Neural progenitor cell (in vitro differentiated cells): ENCODE measurements around the gene LRRC7. TPM values are rescaled to one million over a fixed set of nuclear protein-coding genes. Genes with fewer than 3 reads are reported as not detected.

Source experiments
- DNase-seq: peaks from one replicate; pipeline ENCODE4 v3.0.0-alpha.2; 2016; ENCODE audit warnings: low spot score
- H2AFZ ChIP-seq: fragments of 200-600 bp; sonication (generic); replicated peaks from 2 replicates; pipeline ENCODE4 v1.6.1; 2016; ENCODE audit warnings: antibody characterized with exemption
- H3F3A ChIP-seq: fragments of 200-600 bp; sonication (generic); 2 replicates; pipeline ENCODE4 v1.6.1; 2016; ENCODE audit warnings: antibody characterized with exemption, low read depth
- H3K27ac ChIP-seq: fragments of 200-600 bp; sonication (generic); 2 replicates; pipeline ENCODE4 v1.5.1; 2016; ENCODE audit warnings: mild to moderate bottlenecking
- H3K27me3 ChIP-seq: fragments of 200-600 bp; sonication (generic); 2 replicates; pipeline ENCODE4 v1.6.1; 2016; ENCODE audit warnings: mild to moderate bottlenecking, moderate library complexity
- H3K36me3 ChIP-seq: fragments of 200-600 bp; sonication (generic); 2 replicates; pipeline ENCODE4 v1.5.1; 2016
- H3K4me1 ChIP-seq: fragments of 200-600 bp; sonication (generic); 2 replicates; pipeline ENCODE4 v1.6.1; 2016; ENCODE audit warnings: mixed run types
- H3K4me2 ChIP-seq: fragments of 200-600 bp; sonication (generic); 2 replicates; pipeline ENCODE4 v1.6.1; 2016
- H3K4me3 ChIP-seq: fragments of 200-600 bp; sonication (generic); 2 replicates; pipeline ENCODE4 v1.5.1; 2016
- H3K79me2 ChIP-seq: fragments of 200-600 bp; sonication (generic); 2 replicates; pipeline ENCODE4 v1.6.1; 2016; ENCODE audit warnings: low read depth
- H3K9ac ChIP-seq: fragments of 200-600 bp; sonication (generic); 2 replicates; pipeline ENCODE4 v1.6.1; 2016
- H3K9me3 ChIP-seq: fragments of 200-600 bp; sonication (generic); 2 replicates; pipeline ENCODE4 v1.5.1; 2016; ENCODE audit warnings: low read depth
- H4K20me1 ChIP-seq: fragments of 200-600 bp; sonication (generic); 2 replicates; pipeline ENCODE4 v1.6.1; 2016; ENCODE audit warnings: low read depth
- H3K27ac Mint-ChIP-seq: 3 replicates; pipeline ENCODE4 v1.8.0; 2021; ENCODE audit warnings: mixed read lengths
- H3K27me3 Mint-ChIP-seq: 2 replicates; pipeline ENCODE4 v1.8.0; 2022; ENCODE audit warnings: low read depth, mild to moderate bottlenecking, inconsistent platforms, moderate library complexity, mixed read lengths; ENCODE audit not compliant: insufficient read depth
- H3K36me3 Mint-ChIP-seq: 3 replicates; pipeline ENCODE4 v1.8.0; 2021; ENCODE audit warnings: mixed read lengths
- H3K4me1 Mint-ChIP-seq: 3 replicates; pipeline ENCODE4 v1.8.0; 2021; ENCODE audit warnings: mixed read lengths
- H3K4me3 Mint-ChIP-seq: 3 replicates; pipeline ENCODE4 v1.8.0; 2021; ENCODE audit warnings: mild to moderate bottlenecking, moderate library complexity, mixed read lengths
- H3K9me3 Mint-ChIP-seq: 3 replicates; pipeline ENCODE4 v1.8.0; 2020; ENCODE audit warnings: mixed read lengths
- CTCF ChIP-seq: fragments of 200-600 bp; sonication (generic); IDR thresholded peaks from 2 replicates; pipeline ENCODE4 v1.5.1; 2017; ENCODE audit warnings: antibody characterized with exemption, mild to moderate bottlenecking
- EZH2 ChIP-seq: fragments of 200-600 bp; sonication (generic); IDR thresholded peaks from 2 replicates; pipeline ENCODE4 v1.6.1; 2017; ENCODE audit warnings: antibody characterized with exemption, mild to moderate bottlenecking, moderate library complexity
- EZH2phosphoT487 ChIP-seq: fragments of 200-600 bp; sonication (generic); IDR thresholded peaks from 2 replicates; pipeline ENCODE4 v1.6.1; 2017; ENCODE audit warnings: antibody characterized with exemption
- total RNA-seq: library from RNA; depleted of rRNA; stranded (reverse); fragments of >200 nt; gene quantifications from 2 replicates; pipeline ENCODE4 v1.2.3, GENCODE V29; 2015; ENCODE audit warnings: low replicate concordance

The LRRC7 gene
- total RNA-seq, 1 donor from 2014 or later = not detected

DNA sequence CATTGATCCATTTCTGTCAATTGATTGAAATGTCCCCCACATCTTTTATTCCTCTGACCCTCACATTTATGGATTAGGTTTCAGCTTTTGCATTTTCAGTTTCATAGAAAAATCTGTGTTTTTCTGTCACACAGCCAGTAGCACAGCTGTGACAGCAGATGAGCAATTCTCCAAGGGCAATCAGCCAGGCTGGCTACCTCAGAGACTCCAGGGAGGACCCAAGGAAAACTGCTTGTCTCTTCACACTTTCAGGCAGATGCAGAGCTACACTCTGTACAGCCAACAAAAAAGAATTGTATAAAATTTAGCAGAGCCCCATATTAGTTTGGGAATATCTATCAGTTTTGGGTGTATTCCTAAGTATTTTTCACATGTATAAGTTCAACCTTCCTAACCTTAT, 257.2 kb downstream of the LRRC7 start:
- Mint-ChIP-seq H3K4me3 (no peak overlapping the region), H3K9me3 (no peaks in the 10 kb centered on the region), H3K27ac (no peak overlapping the region), H3K27me3 (no peaks in the 10 kb centered on the region), H3K36me3 (no peaks in the 10 kb centered on the region), H3K4me1 (no peaks in the 10 kb centered on the region)
- H2AFZ ChIP-seq = no peak overlapping the region
- no peaks in the 10 kb centered on the region for H3K9me3 ChIP-seq
- no peak overlapping the region for H3K4me3 ChIP-seq
- H3K9ac ChIP-seq = no peak overlapping the region
- no peaks in the 10 kb centered on the region for H3K79me2 ChIP-seq
- TF ChIP-seq EZH2phosphoT487 = no peak
- no peak for TF ChIP-seq CTCF
- TF ChIP-seq EZH2 = no peak
- no peaks in the 10 kb centered on the region for H3K36me3 ChIP-seq
- no peak overlapping the region for H3K4me2 ChIP-seq
- H3K27me3 ChIP-seq = no peaks in the 10 kb centered on the region
- no peaks in the 10 kb centered on the region for H4K20me1 ChIP-seq
- H3K4me1 ChIP-seq = no peaks in the 10 kb centered on the region
- H3F3A ChIP-seq = no peaks in the 10 kb centered on the region
- no peak for DNase-seq
- H3K27ac ChIP-seq = no peak overlapping the region

- Histone ChIP-seq H3K9me3 (no peaks in the 10 kb centered on the region), H3K4me3 (no peak overlapping the region), H3K79me2 (no peaks in the 10 kb centered on the region), H3F3A (no peaks in the 10 kb centered on the region), H3K9ac (no peak overlapping the region), H3K4me2 (no peak overlapping the region), H3K4me1 (no peaks in the 10 kb centered on the region), H3K27ac (no peak overlapping the region), H3K36me3 (no peaks in the 10 kb centered on the region), H3K27me3 (no peaks in the 10 kb centered on the region), H4K20me1 (no peaks in the 10 kb centered on the region), H2AFZ (no peak overlapping the region)
- no peaks in the 10 kb centered on the region for H3K36me3 Mint-ChIP-seq
- no peaks in the 10 kb centered on the region for H3K9me3 Mint-ChIP-seq
- H3K4me1 Mint-ChIP-seq = no peaks in the 10 kb centered on the region
- TF ChIP-seq EZH2 (no peak), EZH2phosphoT487 (no peak)
- H3K27me3 Mint-ChIP-seq = no peaks in the 10 kb centered on the region
- H3K4me3 Mint-ChIP-seq = no peak overlapping the region
- no peak for DNase-seq
- H3K27ac Mint-ChIP-seq = no peak overlapping the region
These were observed 260.0 kb downstream of the LRRC7 start for GRCh38 chr1:69827732-69828131.

DNA sequence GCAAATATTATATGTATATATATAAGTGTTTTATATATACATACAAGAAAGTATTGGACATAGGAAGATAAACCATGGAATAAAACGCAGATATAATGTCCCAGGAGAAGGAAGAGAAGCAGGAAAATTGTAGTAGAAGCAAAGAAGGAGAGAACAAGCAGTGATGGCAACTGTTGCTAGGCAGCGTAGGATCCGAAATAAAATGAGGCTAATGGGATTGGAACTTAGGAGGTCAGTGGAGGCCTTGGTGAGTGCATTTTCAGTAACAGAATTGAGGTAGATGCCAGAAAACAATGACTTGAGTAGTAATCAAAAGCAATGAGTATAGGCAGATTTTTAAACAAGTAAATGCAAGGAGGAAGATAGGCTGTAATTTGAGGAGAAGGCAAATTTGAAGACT, 265.8 kb downstream of the LRRC7 start:
- Histone ChIP-seq H3F3A (no peaks in the 10 kb centered on the region), H3K4me2 (no peak overlapping the region), H3K4me3 (no peak overlapping the region), H3K9me3 (no peaks in the 10 kb centered on the region), H3K4me1 (no peaks in the 10 kb centered on the region), H2AFZ (no peak overlapping the region), H3K36me3 (no peaks in the 10 kb centered on the region), H3K27ac (no peak overlapping the region), H4K20me1 (no peaks in the 10 kb centered on the region), H3K79me2 (no peaks in the 10 kb centered on the region), H3K9ac (no peak overlapping the region), H3K27me3 (no peaks in the 10 kb centered on the region)
- H3K27ac Mint-ChIP-seq = no peak overlapping the region
- no peak overlapping the region for H3K4me3 Mint-ChIP-seq
- H3K4me1 Mint-ChIP-seq = peaks cover 3% of the 10 kb centered on the region
- no peaks in the 10 kb centered on the region for H3K36me3 Mint-ChIP-seq
- TF ChIP-seq EZH2phosphoT487 (no peak), EZH2 (no peak), CTCF (no peak)
- no peaks in the 10 kb centered on the region for H3K27me3 Mint-ChIP-seq
- DNase-seq = no peak
- H3K9me3 Mint-ChIP-seq = no peaks in the 10 kb centered on the region

DNA sequence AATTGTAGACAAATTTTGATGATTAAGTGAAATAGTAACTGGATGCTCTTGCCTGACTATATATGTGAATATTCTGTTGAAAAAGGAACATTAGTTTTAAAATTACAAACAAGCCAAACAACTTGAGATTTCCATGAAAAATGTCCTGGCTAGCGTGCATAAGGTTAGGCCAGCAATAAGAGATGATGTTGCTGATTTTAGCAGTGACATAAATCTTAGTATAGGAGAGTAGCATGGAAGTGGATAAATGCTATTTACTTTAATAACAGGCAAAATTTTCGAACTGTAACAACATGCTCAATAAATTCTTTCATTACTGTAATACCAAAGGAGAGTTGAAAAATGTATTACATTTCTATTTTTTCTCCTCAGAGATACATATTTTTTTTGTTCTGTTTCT, 266.6 kb downstream of the LRRC7 start:
- Histone ChIP-seq H3K9me3 (no peaks in the 10 kb centered on the region), H3F3A (no peaks in the 10 kb centered on the region), H2AFZ (no peak overlapping the region), H3K9ac (no peak overlapping the region), H3K36me3 (no peaks in the 10 kb centered on the region), H3K4me2 (no peak overlapping the region), H3K27me3 (no peaks in the 10 kb centered on the region), H3K4me3 (no peak overlapping the region), H3K4me1 (no peaks in the 10 kb centered on the region), H4K20me1 (no peaks in the 10 kb centered on the region), H3K27ac (no peak overlapping the region), H3K79me2 (no peaks in the 10 kb centered on the region)
- Mint-ChIP-seq H3K27ac (no peak overlapping the region), H3K36me3 (no peaks in the 10 kb centered on the region), H3K4me1 (peaks cover 3% of the 10 kb centered on the region), H3K9me3 (no peaks in the 10 kb centered on the region), H3K4me3 (no peak overlapping the region), H3K27me3 (no peaks in the 10 kb centered on the region)
- TF ChIP-seq EZH2 (no peak), CTCF (no peak), EZH2phosphoT487 (no peak)
- no peak for DNase-seq
